ENCODE measurements around the gene BAG3.
"Not testable (repeated sequence)": the region's sequence is repeated elsewhere in the genome, so short reads cannot be mapped to it uniquely, and the experiment has no call there.

The BAG3 gene

GRCh38 chr10:119650692-119651513 is at the start of gene BAG3:
Gene BAG3, plus strand, starts transcription at chr10:119651380. Its CDS starts 296 bp downstream, at chr10:119651676.
- DNase-seq: peak; percentile 63 to 67 (median 64)

GRCh38 chr10:119602241-119603095 is 48.7 kb upstream of the BAG3 start:
- DNase-seq: no peak

- DNase-seq: no peak
Observed at GRCh38 chr10:119604468-119604867, 46.7 kb upstream of the BAG3 start.

GRCh38 chr10:119608316-119609155 is 42.6 kb upstream of the BAG3 start:
- DNase-seq: no peak

GRCh38 chr10:119609516-119609915 is 41.7 kb upstream of the BAG3 start:
- DNase-seq: no peak

GRCh38 chr10:119611433-119611832 is 39.7 kb upstream of the BAG3 start:
- DNase-seq: no peak

GRCh38 chr10:119613741-119614140 is 37.4 kb upstream of the BAG3 start:
- DNase-seq: no peak

GRCh38 chr10:119614686-119615085 is 36.5 kb upstream of the BAG3 start:
- DNase-seq: no peak

GRCh38 chr10:119616882-119617570 is 34.2 kb upstream of the BAG3 start:
- DNase-seq: no peak

GRCh38 chr10:119619215-119619614 is 32.0 kb upstream of the BAG3 start:
- DNase-seq: no peak

GRCh38 chr10:119619811-119620210 is 31.4 kb upstream of the BAG3 start:
- not testable (repeated sequence) for DNase-seq

GRCh38 chr10:119620241-119621077 is 30.7 kb upstream of the BAG3 start:
- DNase-seq: no peak

- no peak for DNase-seq
Observed at GRCh38 chr10:119621078-119621384, 30.1 kb upstream of the BAG3 start.

GRCh38 chr10:119625570-119626280 is 25.5 kb upstream of the BAG3 start:
- DNase-seq: no peak

GRCh38 chr10:119630300-119630699 is 20.9 kb upstream of the BAG3 start:
- no peak for DNase-seq

- no peak for DNase-seq
Observed at GRCh38 chr10:119633538-119634218, 17.5 kb upstream of the BAG3 start.

GRCh38 chr10:119634219-119634544 is 17.0 kb upstream of the BAG3 start:
- DNase-seq: no peak

- DNase-seq: no peak
Observed at GRCh38 chr10:119637631-119638030, 13.5 kb upstream of the BAG3 start.

GRCh38 chr10:119638982-119639381 is 12.2 kb upstream of the BAG3 start:
- no peak for DNase-seq

GRCh38 chr10:119640384-119640783 is 10.8 kb upstream of the BAG3 start:
- no peak for DNase-seq
